ENCODE results near the gene GFRAL. TPM values are rescaled to one million over a fixed set of nuclear protein-coding genes. Genes with fewer than 3 reads are reported as not detected.

Gene GFRAL
- total RNA-seq, 1 donor from 2014 or later = not detected

DNA sequence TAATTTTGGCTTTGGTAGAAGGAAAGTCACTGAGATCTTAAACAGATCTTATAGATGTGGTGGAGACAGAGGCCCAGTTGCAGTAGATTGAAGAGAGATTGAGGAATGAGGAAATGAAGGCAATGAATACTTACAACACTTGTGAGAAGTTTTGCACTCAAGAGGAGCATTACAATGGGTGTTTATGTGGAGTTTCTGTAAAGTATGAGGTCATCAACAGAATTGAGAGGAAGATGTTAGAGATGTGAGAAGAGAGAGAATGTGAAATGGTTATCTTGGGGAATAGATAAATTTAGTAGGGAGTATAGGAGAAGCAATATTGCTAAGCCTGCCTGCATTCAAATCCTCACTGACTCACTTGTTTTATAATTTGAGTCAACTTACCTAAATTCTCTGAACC lies 83.4 kb downstream of the GFRAL start:
- Mint-ChIP-seq H3K4me1 (ENCODE audit: low read depth) (no peaks in the 10 kb centered on the region), H3K27me3 (no peaks in the 10 kb centered on the region), H3K36me3 (ENCODE audit: insufficient read depth) (no peaks in the 10 kb centered on the region), H3K9me3 (ENCODE audit: low read depth) (no peaks in the 10 kb centered on the region), H3K4me3 (ENCODE audit: low read depth) (no peak overlapping the region), H3K27ac (no peak overlapping the region)
- no peak for DNase-seq (ENCODE audit: low spot score, unreplicated experiment)
- TF ChIP-seq, protein P1, sequence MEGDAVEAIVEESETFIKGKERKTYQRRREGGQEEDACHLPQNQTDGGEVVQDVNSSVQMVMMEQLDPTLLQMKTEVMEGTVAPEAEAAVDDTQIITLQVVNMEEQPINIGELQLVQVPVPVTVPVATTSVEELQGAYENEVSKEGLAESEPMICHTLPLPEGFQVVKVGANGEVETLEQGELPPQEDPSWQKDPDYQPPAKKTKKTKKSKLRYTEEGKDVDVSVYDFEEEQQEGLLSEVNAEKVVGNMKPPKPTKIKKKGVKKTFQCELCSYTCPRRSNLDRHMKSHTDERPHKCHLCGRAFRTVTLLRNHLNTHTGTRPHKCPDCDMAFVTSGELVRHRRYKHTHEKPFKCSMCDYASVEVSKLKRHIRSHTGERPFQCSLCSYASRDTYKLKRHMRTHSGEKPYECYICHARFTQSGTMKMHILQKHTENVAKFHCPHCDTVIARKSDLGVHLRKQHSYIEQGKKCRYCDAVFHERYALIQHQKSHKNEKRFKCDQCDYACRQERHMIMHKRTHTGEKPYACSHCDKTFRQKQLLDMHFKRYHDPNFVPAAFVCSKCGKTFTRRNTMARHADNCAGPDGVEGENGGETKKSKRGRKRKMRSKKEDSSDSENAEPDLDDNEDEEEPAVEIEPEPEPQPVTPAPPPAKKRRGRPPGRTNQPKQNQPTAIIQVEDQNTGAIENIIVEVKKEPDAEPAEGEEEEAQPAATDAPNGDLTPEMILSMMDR (IDR thresholded peaks at IDR 0.05; ENCODE audit: unreplicated experiment) = no peak

DNA sequence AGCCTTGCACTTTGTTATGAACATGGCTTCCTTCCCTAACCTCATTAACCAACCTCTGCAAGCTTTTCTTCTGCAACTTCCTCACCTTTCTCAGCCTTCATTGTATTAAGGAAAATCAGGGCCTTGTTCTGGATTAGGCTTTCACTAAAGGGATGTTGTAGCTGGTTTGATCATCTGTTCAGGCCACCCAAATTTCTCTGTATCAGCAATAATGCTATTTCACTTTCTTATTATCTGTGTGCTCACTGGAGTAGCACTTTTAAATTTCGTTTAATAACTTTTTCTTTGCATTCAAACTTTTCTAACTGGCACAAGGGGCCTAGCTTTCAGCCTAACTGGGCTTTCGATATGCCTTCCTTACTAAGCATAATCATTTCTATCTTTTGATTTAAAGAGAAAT lies 96.7 kb downstream of the GFRAL start:
- Mint-ChIP-seq H3K4me1 (ENCODE audit: low read depth) (no peaks in the 10 kb centered on the region), H3K9me3 (ENCODE audit: low read depth) (no peaks in the 10 kb centered on the region), H3K4me3 (ENCODE audit: low read depth) (no peak overlapping the region), H3K36me3 (ENCODE audit: insufficient read depth) (no peaks in the 10 kb centered on the region), H3K27ac (no peak overlapping the region), H3K27me3 (no peaks in the 10 kb centered on the region)
- DNase-seq (ENCODE audit: low spot score, unreplicated experiment) = no peak
- TF ChIP-seq, protein P1 (IDR thresholded peaks at IDR 0.05; ENCODE audit: unreplicated experiment) = no peak

DNA sequence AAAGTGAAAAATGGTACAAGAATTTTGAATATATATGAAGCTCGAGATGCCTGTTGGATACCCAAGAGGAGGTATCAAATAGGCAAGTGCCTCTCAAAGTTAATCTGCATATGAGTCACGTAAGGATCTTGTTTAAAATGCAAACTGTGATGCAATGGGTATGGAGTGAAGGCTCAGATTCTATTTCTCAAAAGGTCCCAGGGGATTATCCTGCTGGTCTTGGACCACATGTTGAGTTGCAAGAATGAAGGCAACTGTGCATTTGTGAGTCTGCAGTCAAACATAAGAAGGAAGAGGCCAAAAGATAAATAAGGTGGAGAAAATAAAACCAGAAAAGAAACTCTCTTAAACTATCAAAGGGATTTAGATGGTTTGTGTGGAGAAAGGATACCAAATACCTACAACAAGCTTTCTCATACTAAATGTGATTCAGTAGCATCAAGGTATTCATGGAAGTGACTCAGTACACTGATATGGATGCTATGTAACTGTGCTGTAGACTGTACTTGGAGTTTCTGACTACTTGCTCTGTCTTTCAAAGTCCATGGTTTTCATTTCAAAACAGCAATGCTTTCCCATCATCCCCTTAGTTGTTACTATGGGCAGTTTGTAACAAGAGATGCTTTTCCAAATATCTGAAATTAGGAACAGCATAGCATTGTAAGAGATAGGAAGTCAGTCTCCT lies 106.3 kb downstream of the GFRAL start:
- no peaks in the 10 kb centered on the region for H3K9me3 Mint-ChIP-seq (ENCODE audit: low read depth)
- no peaks in the 10 kb centered on the region for H3K27me3 Mint-ChIP-seq
- no peak overlapping the region for H3K4me3 Mint-ChIP-seq (ENCODE audit: low read depth)
- no peaks in the 10 kb centered on the region for H3K4me1 Mint-ChIP-seq (ENCODE audit: low read depth)
- H3K36me3 Mint-ChIP-seq (ENCODE audit: insufficient read depth) = no peaks in the 10 kb centered on the region
- TF ChIP-seq, protein P1 (IDR thresholded peaks at IDR 0.05; ENCODE audit: unreplicated experiment) = no peak
- DNase-seq (ENCODE audit: low spot score, unreplicated experiment) = no peak
- H3K27ac Mint-ChIP-seq = no peak overlapping the region

DNA sequence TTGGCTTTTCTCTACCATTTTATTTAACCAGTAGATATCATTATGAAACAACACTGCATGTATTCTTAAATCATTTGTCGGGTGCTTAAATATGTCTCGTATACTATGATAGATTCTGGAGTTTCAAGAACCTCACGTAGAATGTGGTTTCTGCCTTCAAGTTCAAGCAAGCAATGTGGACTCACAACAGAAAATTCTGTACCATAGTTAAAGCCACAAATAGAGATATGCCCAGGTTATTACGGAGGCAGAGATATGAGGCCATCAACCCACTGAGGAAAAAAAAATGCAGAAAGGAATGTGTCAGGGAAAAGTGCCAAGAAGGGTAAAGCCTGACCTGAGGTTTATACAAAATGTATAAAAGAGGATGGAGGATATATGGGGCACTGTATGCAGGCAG lies 109.9 kb downstream of the GFRAL start:
- TF ChIP-seq, protein P1 (IDR thresholded peaks at IDR 0.05; ENCODE audit: unreplicated experiment) = no peak
- Mint-ChIP-seq H3K27ac (no peak overlapping the region), H3K4me1 (ENCODE audit: low read depth) (no peaks in the 10 kb centered on the region), H3K36me3 (ENCODE audit: insufficient read depth) (no peaks in the 10 kb centered on the region), H3K9me3 (ENCODE audit: low read depth) (no peaks in the 10 kb centered on the region), H3K4me3 (ENCODE audit: low read depth) (no peak overlapping the region), H3K27me3 (peaks cover 15% of the 10 kb centered on the region)
- no peak for DNase-seq (ENCODE audit: low spot score, unreplicated experiment)

DNA sequence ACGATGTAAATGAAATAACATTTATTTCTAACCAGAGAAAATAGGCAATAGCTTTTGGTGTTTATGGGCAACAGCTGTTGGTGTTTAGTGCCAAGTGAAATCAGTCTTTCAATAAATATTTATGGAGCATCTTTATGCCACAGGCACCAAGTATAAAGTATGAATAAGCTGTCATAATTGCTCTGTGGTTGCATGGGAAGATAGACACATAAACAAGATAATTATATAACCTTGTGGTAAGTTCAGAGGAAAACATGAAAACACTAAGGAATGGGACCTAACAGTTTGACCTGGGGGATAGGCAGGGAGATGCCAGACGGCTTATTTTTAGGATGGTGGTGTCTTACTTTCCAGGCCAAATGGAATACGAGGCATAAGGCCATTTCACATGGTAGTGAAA lies 110.9 kb downstream of the GFRAL start:
- H3K4me1 Mint-ChIP-seq (ENCODE audit: low read depth) = peaks cover 4% of the 10 kb centered on the region
- H3K27ac Mint-ChIP-seq = no peak overlapping the region
- no peak overlapping the region for H3K4me3 Mint-ChIP-seq (ENCODE audit: low read depth)
- TF ChIP-seq, protein P1 (IDR thresholded peaks at IDR 0.05; ENCODE audit: unreplicated experiment) = no peak
- no peaks in the 10 kb centered on the region for H3K9me3 Mint-ChIP-seq (ENCODE audit: low read depth)
- H3K36me3 Mint-ChIP-seq (ENCODE audit: insufficient read depth) = no peaks in the 10 kb centered on the region
- no peak for DNase-seq (ENCODE audit: low spot score, unreplicated experiment)
- H3K27me3 Mint-ChIP-seq = peaks cover 15% of the 10 kb centered on the region
